ENCODE results near the gene TBC1D8B. TPM values are rescaled to one million over a fixed set of nuclear protein-coding genes. Genes with fewer than 3 reads are reported as not detected.

Gene TBC1D8B
- total and polyA plus RNA-seq, 2 of the 8 experiments (the other 6 are each of a cell fraction or from before 2014, with no cell fraction given), result 0.91 to 8.4 TPM

DNA sequence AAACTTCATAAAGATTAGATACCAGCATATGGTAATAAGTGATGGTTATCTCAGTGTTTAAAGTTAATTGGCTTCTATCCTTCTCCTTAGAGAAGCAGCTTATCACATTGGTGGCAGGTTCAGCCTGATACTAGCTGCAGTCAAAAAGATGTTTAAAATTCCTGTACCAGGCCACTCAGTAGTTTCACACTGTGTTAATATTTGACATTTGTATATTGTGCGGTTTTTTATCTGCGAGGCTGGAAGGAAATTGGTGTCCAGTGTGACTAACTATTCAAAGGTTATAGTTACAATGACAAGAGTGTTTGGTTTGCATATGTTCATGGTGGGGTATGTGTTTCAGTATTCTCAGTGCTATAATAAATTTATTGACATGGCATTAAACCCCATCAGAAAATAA, 27.5 kb upstream of the TBC1D8B start (continued):
- no peak for TF ChIP-seq CHD7 (IDR thresholded peaks at IDR 0.05; ENCODE audit: insufficient replicate concordance, low read length)
- TF ChIP-seq GTF2F1 (IDR thresholded peaks at IDR 0.05; ENCODE audit: borderline replicate concordance, low read depth, low read length), result no peak
- no peak for TF ChIP-seq EP300 (IDR thresholded peaks at IDR 0.05; ENCODE audit: borderline replicate concordance in 1 of 2, low read depth in 2 of 2, low read length in 2 of 2)
- TF ChIP-seq GABPA (IDR thresholded peaks at IDR 0.05; ENCODE audit: borderline replicate concordance, insufficient read depth, low read length), result no peak
- TF ChIP-seq RFX5 (IDR thresholded peaks at IDR 0.05; ENCODE audit: borderline replicate concordance, low read depth, low read length), result no peak
- no peak for TF ChIP-seq CBX5 (IDR thresholded peaks at IDR 0.05; ENCODE audit: low read depth, low read length)
- TF ChIP-seq BRCA1 (IDR thresholded peaks at IDR 0.05; ENCODE audit: low read depth, low read length), result no peak
- TF ChIP-seq POU5F1 (IDR thresholded peaks at IDR 0.05; ENCODE audit: low read depth, low read length), result no peak

Measured in H1 (cell line).